GM10847 (cell line): Measurements from ENCODE around the gene NT5E.

Experiments
- POLR2A ChIP-seq: IDR thresholded peaks from 2 replicates; pipeline ENCODE4 v1.6.1; 2011; ENCODE audit not compliant: insufficient read length; ENCODE audit errors: extremely low read depth

NT5E gene

DNA sequence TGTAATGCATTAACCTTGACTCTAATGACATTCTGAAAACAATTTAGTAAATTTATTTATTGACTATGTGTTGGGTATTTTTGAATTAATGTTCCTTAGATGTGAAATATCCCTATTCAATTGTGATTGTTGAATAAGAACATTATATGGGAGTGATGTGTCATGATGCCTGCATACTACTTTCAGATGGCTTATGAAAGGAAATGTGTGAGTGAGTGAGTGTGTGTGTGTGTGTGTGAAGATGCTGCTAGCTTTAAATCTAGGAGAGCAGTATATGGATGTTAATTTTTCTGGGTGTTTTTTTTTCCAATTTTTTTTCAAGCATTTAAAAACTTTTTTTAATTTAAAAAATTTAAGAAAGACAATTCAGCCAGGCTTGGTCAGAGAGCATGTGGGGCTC is 32.5 kb upstream of the NT5E start:
- TF ChIP-seq POLR2A: no peak

DNA sequence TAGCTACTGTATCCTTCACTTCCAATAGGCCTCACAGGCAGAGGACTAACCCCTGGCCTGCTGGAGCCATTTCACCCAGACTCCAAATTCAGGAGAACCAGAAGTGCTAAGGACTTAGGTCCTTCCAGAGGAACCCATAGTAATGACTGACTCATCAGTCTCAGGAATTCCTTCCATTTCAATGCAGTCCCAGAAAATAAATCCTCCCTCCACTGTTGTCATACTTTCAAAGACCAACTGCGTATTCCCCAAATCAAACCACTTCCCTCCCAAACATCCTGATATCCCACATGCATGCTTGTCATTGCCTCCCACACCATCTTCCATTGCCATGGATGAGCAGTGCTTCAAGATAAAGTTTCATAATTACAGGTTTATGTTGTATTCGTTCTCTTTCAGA is 31.8 kb upstream of the NT5E start:
- no peak for TF ChIP-seq POLR2A

DNA sequence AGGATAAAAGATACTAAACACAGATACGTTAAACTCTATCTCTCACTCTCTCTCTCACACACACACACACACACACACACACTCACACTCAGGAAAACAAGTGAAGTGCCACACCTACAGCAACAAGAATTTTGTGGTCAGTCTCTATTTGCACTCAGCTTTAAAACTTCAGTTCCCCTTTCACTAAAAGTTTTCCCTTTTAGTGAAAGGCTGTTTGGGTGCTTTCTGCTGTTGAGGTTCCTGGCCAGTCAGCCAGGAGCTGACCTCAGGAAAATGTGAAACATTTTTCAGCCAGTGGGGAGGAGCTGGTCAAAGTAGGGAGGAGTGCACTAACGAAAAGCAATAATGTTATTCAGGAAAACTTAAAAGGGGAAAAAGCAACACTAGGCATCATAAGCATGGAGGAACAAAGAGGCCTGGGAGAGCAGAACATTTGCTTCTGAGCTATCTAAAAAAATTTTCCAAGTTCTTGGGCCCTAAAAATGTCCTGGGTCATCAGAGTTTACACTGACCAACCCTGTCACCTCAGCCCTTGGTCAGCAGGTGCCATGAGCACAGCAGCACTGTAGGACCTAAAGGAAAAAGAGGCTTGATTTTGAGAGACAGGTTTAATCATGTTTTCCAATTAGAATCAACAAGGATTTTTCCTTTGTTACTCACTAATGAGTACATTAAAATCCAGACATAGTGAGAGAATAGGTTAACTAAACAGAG is 30.7 kb upstream of the NT5E start:
- TF ChIP-seq POLR2A: no peak

DNA sequence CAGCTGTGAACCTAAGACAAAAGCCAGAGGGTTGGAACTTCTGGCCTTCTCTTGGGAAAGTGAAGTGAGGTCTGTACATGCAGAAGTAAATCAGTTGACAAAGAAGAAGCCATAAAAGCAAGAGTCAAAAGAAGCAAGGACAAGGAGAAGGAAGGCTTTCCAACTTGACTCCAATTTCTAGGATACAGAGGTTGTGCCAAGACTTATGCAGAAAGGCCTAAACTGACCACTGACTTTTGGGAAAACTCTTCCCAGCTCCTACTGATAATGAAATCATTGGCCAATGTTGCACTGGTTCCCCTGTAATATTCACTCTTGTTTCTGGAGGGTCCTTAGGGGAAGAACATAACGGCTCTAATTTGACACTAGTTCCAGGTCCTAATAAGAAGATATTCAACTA is 29.3 kb upstream of the NT5E start:
- TF ChIP-seq POLR2A: no peak

DNA sequence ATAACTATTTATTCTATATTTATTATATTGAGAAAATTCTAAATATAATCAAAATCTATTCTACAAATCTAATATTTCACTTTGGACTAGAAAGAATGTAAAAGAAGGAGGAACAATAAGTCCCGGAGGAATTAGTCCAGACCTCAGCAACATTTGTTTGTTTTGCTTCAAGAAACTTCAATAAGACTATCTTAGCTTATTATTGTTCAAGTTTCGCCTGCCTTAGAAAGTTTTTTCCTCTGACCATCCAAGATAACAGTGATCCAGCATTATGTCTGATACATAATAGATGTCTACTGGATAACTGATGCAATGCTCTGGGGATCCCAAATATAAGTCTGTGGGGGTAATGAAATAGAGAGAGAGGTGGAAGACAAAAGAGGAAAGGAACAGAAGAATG is 28.7 kb upstream of the NT5E start:
- TF ChIP-seq POLR2A: no peak

DNA sequence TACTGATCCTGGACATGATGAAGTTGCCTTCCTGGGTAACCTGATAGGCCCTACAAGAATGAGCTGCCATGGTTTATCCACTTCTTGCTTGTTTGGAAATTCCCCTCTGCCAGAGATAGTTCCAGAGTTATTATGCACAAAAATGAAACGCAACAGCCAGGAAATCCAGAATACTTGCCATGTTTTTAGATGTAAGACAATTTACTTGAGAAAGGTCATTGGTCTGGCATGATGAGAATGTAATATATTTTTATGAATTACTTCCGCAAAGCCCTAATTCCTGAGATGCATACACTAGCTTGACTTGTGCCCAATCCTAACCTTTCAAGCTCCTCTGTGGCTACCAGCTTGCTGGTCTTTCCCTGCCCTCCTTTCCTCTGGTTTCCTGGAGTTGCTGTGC is 27.9 kb upstream of the NT5E start:
- TF ChIP-seq POLR2A: no peak

DNA sequence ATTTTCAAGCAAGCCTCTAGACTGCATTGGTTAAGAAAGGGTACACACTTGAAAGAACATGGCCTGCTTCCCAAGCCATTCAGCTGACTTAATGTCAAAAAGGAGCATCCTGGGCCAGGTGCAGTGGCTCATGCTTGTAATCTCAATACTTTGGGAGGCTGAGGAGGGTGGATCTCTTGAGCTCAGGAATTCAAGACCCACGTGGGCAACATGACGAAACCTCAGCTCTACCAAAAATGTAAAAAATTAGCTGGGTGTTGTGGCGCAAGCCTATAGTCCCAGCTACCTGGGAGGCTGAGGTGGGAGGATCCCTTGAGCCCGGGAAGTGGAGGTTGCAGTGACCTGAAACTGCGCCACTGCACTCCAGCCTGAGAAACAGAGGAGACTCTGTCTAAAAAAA is 26.9 kb upstream of the NT5E start:
- TF ChIP-seq POLR2A: no peak

DNA sequence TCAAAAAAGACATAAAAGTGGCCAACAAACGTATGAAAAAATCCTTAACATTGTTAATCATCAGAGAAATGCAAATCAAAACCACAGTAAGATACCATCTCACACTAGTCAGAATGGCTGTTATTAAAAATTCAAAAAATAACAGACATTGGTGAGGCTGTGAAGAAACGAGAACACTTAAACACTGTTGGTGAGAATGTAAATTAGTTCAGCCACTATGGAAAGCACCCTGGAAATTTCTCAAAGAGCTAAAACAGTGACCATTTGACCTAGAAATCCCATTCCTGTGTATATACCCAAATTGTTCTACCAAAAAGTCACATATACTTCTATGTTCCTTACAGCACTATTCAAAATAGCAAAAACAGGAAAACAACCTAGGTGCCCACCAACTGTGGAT is 24.9 kb upstream of the NT5E start:
- no peak for TF ChIP-seq POLR2A

DNA sequence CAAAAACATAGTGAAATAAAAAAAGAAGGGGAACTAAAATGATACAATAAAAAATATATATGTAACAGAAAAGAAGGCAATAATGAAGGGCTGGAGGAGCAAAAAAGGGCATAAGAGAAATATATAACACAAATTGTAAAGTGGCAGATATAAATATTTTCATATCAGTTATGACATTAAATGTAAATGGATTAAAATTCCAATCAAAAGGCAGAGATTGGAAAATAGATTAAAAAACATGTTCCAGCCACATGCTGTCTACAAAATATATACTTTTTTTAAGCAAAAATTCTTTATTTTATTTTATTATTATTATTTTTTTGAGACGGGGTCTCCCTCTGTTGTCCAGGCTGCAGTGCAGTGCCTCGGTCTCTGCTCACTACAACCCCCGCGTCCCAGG is 23.9 kb upstream of the NT5E start:
- TF ChIP-seq POLR2A: no peak

DNA sequence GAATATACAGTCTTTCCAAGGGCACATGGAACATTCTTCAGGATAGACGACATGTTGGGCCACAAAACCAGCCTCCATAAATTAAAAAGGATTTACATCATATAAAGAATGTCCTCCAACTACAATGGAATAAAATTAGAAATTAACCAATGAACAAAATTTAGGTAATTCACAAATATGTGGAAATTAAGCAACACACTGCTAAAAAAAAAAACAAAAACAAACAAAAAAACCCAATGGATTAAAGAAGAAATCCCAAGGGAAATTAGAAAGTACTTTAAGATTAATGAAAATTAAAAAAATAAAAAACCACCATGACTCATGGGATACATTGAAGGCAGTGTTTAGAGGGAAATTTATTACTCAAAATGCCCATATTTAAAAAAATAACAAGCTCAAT is 21.4 kb upstream of the NT5E start:
- no peak for TF ChIP-seq POLR2A

DNA sequence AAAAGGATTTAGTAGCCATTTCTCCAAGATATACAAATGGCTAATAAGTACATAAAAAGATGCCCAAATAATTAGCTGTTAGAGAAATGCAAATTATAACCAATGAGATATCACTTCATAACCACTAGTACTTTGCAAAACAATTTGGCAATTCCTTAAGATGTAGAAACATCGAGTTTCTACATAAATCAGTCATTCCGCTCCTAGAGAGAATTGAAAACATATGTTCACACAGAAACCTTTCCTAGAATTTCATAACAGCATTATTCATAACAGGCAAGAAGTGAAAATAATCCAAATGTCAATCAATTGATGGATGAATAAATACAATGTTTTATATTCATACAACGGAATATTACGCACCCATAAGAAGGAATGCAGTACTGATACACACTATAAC is 20.5 kb upstream of the NT5E start:
- no peak for TF ChIP-seq POLR2A

DNA sequence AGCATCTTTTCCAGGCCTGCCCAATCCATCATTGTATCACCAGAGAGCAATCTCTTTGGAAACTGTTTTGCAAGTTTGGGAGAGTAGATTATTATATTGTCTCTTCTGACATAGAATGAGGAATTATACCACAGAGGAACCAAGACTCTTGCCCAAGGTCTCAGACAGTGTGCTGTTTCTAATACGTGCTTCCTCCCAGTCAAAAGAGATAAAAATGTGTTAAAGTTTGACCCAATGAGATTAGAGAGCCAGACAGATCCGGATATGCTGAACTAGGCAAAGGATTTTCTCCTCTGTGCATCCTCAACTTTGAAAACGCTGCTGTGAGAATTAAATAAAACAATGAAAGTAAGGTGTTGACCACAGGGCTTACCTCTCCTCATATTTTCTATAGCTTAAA is 18.6 kb upstream of the NT5E start:
- no peak for TF ChIP-seq POLR2A

DNA sequence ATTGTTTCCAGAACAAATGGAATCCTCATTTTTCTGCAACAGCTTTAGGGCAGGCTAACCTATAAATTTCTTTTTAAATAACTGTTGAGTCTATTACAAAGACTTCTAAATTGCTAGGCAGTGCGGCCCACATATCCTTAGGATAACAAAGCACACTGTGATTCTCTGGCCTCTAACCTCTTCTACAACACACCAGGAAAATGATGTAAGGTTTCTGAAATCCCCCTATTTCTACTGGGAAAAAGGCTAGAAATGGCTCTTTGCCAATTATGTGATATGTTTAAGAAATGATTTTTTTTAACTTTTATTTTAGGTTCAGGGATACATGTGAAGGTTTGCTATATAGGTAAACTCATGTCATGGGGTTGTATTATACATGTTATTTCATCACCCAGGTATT is 17.3 kb upstream of the NT5E start:
- TF ChIP-seq POLR2A: no peak

DNA sequence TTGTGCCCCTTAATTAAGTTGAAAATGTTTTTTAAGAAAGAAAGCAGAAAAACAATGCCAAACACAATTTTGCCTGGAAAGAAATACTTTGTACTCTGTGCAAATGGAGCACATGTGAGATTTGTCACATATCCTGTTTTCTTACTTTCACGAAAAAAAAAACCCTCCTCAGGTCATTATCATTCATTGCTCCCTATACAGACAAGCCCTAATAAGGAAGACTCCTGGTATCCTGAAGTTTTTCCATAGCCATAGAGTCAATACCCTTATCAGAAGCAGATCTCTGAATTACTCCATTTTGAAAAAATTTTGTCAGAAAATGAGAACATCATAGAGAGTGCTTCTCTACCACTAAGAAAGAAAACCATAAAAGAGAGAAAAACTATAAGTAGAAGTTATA is 14.0 kb upstream of the NT5E start:
- no peak for TF ChIP-seq POLR2A

DNA sequence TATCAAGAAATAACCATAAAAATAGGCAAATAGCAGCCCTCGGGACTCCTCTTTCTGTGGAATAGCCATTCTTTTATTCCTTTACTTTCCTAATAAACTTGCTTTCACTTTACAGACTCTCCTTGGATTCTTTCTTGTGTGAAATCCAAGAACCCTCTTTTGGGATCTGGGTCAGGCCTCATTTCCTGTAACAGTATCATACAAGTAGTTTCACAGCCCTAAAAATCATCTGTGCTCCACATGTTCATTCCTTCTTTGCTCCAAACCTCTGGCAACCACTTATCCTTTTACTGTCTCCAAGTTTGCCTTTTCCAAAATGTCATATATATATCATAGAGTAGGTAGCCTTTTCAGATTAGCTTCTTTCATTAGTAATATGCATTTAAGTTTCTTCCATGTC is 13.5 kb upstream of the NT5E start:
- no peak for TF ChIP-seq POLR2A

DNA sequence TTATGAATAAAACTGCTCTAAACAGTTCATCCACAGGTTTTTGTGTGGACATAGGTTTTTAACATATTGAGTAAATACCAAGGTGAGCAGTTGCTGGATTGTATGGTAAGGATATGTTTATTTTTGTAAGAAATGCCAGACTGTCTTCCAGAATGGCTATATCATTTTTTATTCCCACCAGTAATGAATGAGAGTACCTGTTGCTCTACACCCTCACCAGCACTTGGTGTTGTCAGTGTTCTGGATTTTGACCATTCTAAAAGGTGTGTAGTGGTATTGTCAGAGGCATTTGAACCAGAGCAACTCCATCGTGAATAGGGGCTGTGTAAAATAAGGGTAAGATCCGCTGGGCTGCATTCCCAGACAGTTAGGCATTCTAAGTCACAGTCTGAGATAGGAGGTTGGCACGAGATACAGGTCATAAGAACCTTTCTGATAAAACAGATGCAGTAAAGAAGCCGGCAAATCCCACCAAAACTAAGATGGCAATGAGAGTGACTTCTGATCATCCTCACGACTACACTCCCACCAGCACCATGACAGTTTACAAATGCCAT is 12.9 kb upstream of the NT5E start:
- no peak for TF ChIP-seq POLR2A
